Kidney (tissue), 14 donors: ENCODE results near the gene SH3BP5L. TPM values are rescaled to one million over a fixed set of nuclear protein-coding genes. Genes with fewer than 3 reads are reported as not detected.

Source experiments
- DNase-seq, 5 donors: peaks; one replicate each; pipeline ENCODE4 v3.0.0-alpha.2; 2013 to 2020
- FAIRE-seq: peaks from 2 replicates; lab custom pipeline; 2012; peaks lifted over from hg19 to GRCh38; lab: Jason Lieb, UNC
- H3K27ac ChIP-seq, 2 donors: one replicate each; pipeline ENCODE4 v1.7.0; 2013; ENCODE audit warnings: low read depth in 2 of 2, low read length in 2 of 2, inconsistent platforms in 1 of 2
- H3K27me3 ChIP-seq: one replicate; pipeline ENCODE4 v1.7.1; 2013; ENCODE audit warnings: low read length, inconsistent platforms; ENCODE audit not compliant: control insufficient read depth, insufficient read depth
- H3K36me3 ChIP-seq, 3 donors: one replicate each; pipeline versions ENCODE4 v1.7.0 to v1.7.1; 2013; ENCODE audit warnings: low read length in 3 of 3, control low read depth in 1 of 3, inconsistent platforms in 1 of 3; ENCODE audit not compliant: insufficient read depth in 3 of 3, control insufficient read depth in 2 of 3
- H3K4me1 ChIP-seq, 3 donors: one replicate each; pipeline versions ENCODE4 v1.7.0 to v1.7.1; 2013; ENCODE audit warnings: low read length in 3 of 3, inconsistent platforms in 1 of 3, low read depth in 1 of 3; ENCODE audit not compliant: control insufficient read depth in 2 of 3, insufficient read depth in 2 of 3
- H3K4me3 ChIP-seq, 3 donors: one replicate each; pipeline versions ENCODE4 v1.7.0 to v1.8.1; 2013; ENCODE audit warnings: low read length in 3 of 3, control low read depth in 1 of 3, inconsistent platforms in 1 of 3
- H3K9ac ChIP-seq, 3 donors: one replicate each; pipeline versions ENCODE4 v1.7.0 to v1.7.1; 2013; ENCODE audit warnings: low read length in 3 of 3, control low read depth in 1 of 3, inconsistent platforms in 1 of 3
- H3K9me3 ChIP-seq, 3 donors: one replicate each; pipeline versions ENCODE4 v1.7.0 to v1.7.1; 2013; ENCODE audit warnings: low read length in 3 of 3, control low read depth in 1 of 3, inconsistent platforms in 1 of 3; ENCODE audit not compliant: control insufficient read depth in 2 of 3, insufficient read depth in 1 of 3
- CTCF ChIP-seq: IDR thresholded peaks from 3 replicates; pipeline ENCODE4 v1.5.1; 2012; ENCODE audit warnings: mild to moderate bottlenecking, moderate library complexity, borderline replicate concordance; ENCODE audit not compliant: insufficient read depth; ENCODE audit errors: extremely low read depth
- intact Hi-C: fragments of 100-400 bp; cut with DNase I; formaldehyde crosslinking; loops from one replicate; pipeline ENCODE4 v1.11.1; 2022
- polyA plus RNA-seq: library from polyadenylated mRNA; stranded (reverse); fragments of 350-450 nt; fragmentation: Illumina TruSeq; extraction: RNeasy Lipid Tissue Mini Kit (QIAGEN cat#74804); gene quantifications from one replicate; pipeline ENCODE4 v1.2.3, GENCODE V29; 2014; ENCODE audit warnings: low read depth, low replicate concordance; ENCODE audit not compliant: insufficient read depth
- total RNA-seq: library from RNA; stranded (reverse); fragmentation: NEBNext Ultra II Directional; extraction: Animal tissue kit (Norgen Biotek cat#: 25700); gene quantifications from one replicate; pipeline ENCODE4 v1.2.1, GENCODE V29; 2021
- donor health status: control.
- donor health status: control.
- donor health status: control.
- donor health status: control.
- donor health status: control.
- donor health status: DM: yes; HTN: yes; CAD: no.
- donor health status: Normal renal cell carcinoma (clear cell type).

Gene SH3BP5L
- total and polyA plus RNA-seq, 2 donors from 2014 or later, result 16.6 to 24.9 TPM

DNA sequence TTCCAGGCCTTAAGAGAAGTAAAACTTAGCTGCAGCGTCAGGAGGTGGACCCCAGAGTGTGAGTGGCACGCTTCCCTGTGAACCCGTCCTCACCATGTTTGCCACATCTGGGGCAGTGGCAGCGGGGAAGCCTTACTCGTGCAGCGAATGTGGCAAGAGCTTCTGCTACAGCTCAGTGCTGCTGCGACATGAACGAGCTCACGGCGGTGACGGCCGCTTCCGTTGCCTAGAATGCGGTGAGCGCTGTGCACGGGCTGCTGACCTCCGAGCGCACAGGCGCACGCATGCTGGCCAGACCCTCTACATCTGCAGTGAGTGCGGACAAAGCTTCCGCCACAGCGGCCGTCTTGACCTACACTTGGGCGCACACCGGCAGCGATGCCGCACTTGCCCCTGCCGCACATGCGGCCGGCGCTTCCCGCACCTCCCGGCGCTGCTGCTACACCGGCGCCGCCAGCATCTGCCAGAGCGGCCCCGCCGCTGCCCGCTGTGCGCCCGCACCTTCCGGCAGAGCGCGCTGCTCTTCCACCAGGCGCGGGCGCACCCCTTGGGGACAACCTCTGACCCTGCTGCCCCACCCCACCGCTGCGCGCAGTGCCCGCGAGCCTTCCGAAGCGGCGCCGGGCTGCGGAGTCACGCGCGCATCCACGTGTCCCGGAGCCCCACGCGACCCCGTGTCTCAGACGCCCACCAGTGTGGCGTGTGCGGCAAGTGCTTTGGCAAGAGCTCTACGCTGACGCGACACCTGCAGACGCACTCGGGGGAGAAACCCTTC lies 21.7 kb upstream of the SH3BP5L start:
- Histone ChIP-seq H3K9ac (no peak overlapping the region), H3K27ac (no peak overlapping the region), H3K4me3 (no peak overlapping the region), H3K9me3 (no peaks in the 10 kb centered on the region), H3K4me1 (no peaks in the 10 kb centered on the region), H3K27me3 (no peaks in the 10 kb centered on the region), H3K36me3 (peaks cover 0 to 37% (median 28%) of the 10 kb centered on the region in 3 donors)
- peak in 2 of 5 donors; percentile 7 to 38 for DNase-seq
- intact Hi-C loops, result no loop called here
- FAIRE-seq, result no peak
- TF ChIP-seq CTCF, result no peak

DNA sequence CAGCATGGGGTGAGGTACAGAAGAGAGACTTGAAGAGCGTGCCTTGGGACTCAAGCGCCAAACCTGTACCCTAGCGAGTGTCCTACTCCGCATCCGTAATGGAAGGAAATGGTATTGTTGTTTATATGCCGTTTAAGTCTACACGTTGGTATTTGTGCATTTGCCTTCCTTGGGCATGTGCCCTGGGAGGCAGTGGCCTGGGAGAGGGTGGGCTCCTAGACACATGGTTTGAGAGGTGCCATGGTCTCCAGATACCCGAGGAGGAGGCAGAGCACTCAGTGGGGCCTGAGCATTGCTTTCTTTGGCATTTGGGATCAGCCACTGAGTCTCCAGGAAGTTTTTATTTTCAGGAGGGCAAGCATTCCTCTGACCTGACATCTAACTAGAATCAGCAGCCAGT lies 18.8 kb upstream of the SH3BP5L start:
- Histone ChIP-seq H3K9ac (no peak overlapping the region), H3K4me3 (no peak overlapping the region), H3K4me1 (peaks cover 0 to 12% (median 0%) of the 10 kb centered on the region in 3 donors), H3K27ac (no peak overlapping the region), H3K9me3 (no peaks in the 10 kb centered on the region), H3K27me3 (no peaks in the 10 kb centered on the region), H3K36me3 (peaks cover 0 to 37% (median 25%) of the 10 kb centered on the region in 3 donors)
- intact Hi-C loops, result no loop called here
- no peak for FAIRE-seq
- DNase-seq, result peak in 1 of 5 donors; percentile 19
- TF ChIP-seq CTCF, result no peak

- Histone ChIP-seq H3K9ac (no peak overlapping the region), H3K27ac (no peak overlapping the region), H3K9me3 (no peaks in the 10 kb centered on the region), H3K4me1 (peaks cover 0 to 16% (median 0%) of the 10 kb centered on the region in 3 donors), H3K36me3 (peaks cover 0 to 31% (median 19%) of the 10 kb centered on the region in 3 donors), H3K4me3 (no peak overlapping the region), H3K27me3 (no peaks in the 10 kb centered on the region)
- no peak for TF ChIP-seq CTCF
- DNase-seq (no peak), FAIRE-seq (no peak)
- intact Hi-C loops, result no loop called here
Observed at GRCh38 chr1:248843687-248844086, 18.0 kb upstream of the SH3BP5L start.
